HEK293 (cell line): ENCODE results near the gene EFCAB8.

Experiments used
- CTCF ChIA-PET: fragments of 350-600 bp; formaldehyde crosslinking; extraction: SDS; loops from one replicate; lab custom pipeline; 2021; ENCODE audit warnings: antibody characterized with exemption; lab: Yijun Ruan, JAX
- POLR2A ChIA-PET: fragments of 300-600 bp; formaldehyde crosslinking; extraction: SDS; loops from one replicate; lab custom pipeline; 2020; ENCODE audit warnings: antibody characterized with exemption, inconsistent platforms; lab: Yijun Ruan, JAX
- H3K27ac ChIP-seq: fragments of 200-500 bp; sonication (Bioruptor generic); 2 replicates; pipeline ENCODE4 v1.5.1; 2014; ENCODE audit warnings: low read depth, low read length, control low read depth, inconsistent platforms; ENCODE audit errors: extremely low read depth
- H3K36me3 ChIP-seq, 2 experiments: fragments of 200-500 bp in 1 of 2; sonication (Bioruptor generic) in 1 of 2; 1 replicate in 1 of 2; 2 replicates in 1 of 2; pipeline ENCODE4 v1.5.1; 2014 to 2017; ENCODE audit warnings: inconsistent platforms in 2 of 2, low read length in 2 of 2; ENCODE audit not compliant: control insufficient read depth in 2 of 2, insufficient read depth in 1 of 2
- H3K4me1 ChIP-seq: fragments of 200-500 bp; sonication (Bioruptor generic); 2 replicates; pipeline ENCODE4 v1.5.1; 2014; ENCODE audit warnings: mild to moderate bottlenecking, low read length, inconsistent platforms; ENCODE audit not compliant: control insufficient read depth, insufficient read depth
- H3K4me3 ChIP-seq: 2 replicates; pipeline ENCODE4 v1.5.1; 2011; ENCODE audit warnings: low read depth, mild to moderate bottlenecking, control low read depth, low read length, moderate library complexity
- H3K9me3 ChIP-seq: fragments of 200-500 bp; sonication (Bioruptor generic); 2 replicates; pipeline ENCODE4 v1.5.1; 2014; ENCODE audit warnings: low read depth, low read length, inconsistent platforms; ENCODE audit not compliant: control insufficient read depth, insufficient read depth
- INSM2 ChIP-seq: fragments of 450-650 bp; formaldehyde crosslinking; IDR thresholded peaks from 2 replicates; pipeline ENCODE4 v1.5.1; 2016; ENCODE audit warnings: missing biosample characterization, missing genetic modification characterization
- PRDM2 ChIP-seq: fragments of 450-650 bp; formaldehyde crosslinking; IDR thresholded peaks from 2 replicates; pipeline ENCODE4 v1.5.1; 2016; ENCODE audit warnings: missing biosample characterization, missing genetic modification characterization, borderline replicate concordance
- SCRT2 ChIP-seq: fragments of 450-650 bp; formaldehyde crosslinking; IDR thresholded peaks from 2 replicates; pipeline ENCODE4 v1.5.1; 2016; ENCODE audit warnings: missing biosample characterization, missing genetic modification characterization
- TCF7L2 ChIP-seq: IDR thresholded peaks from 2 replicates; pipeline ENCODE4 v1.6.1; 2011; ENCODE audit warnings: low read depth, mild to moderate bottlenecking, inconsistent platforms, low read length, moderate library complexity, borderline replicate concordance
- TSHZ1 ChIP-seq: fragments of 450-650 bp; formaldehyde crosslinking; IDR thresholded peaks from 2 replicates; pipeline ENCODE4 v1.5.1; 2016; ENCODE audit warnings: missing biosample characterization, missing genetic modification characterization, borderline replicate concordance
- ZEB2 ChIP-seq: fragments of 450-650 bp; formaldehyde crosslinking; IDR thresholded peaks from 2 replicates; pipeline ENCODE4 v1.5.1; 2016; ENCODE audit warnings: missing biosample characterization, missing genetic modification characterization
- ZFP41 ChIP-seq: fragments of 450-650 bp; formaldehyde crosslinking; IDR thresholded peaks from 2 replicates; pipeline ENCODE4 v1.5.1; 2016; ENCODE audit warnings: missing biosample characterization, missing genetic modification characterization, borderline replicate concordance
- ZNF16 ChIP-seq: fragments of 450-650 bp; formaldehyde crosslinking; IDR thresholded peaks from 2 replicates; pipeline ENCODE4 v1.5.1; 2016; ENCODE audit warnings: low read depth, missing biosample characterization, missing genetic modification characterization
- ZNF214 ChIP-seq: fragments of 450-650 bp; formaldehyde crosslinking; IDR thresholded peaks from 2 replicates; pipeline ENCODE4 v1.5.1; 2017; ENCODE audit warnings: missing biosample characterization, mild to moderate bottlenecking, missing genetic modification characterization, borderline replicate concordance
- ZNF248 ChIP-seq: fragments of 450-650 bp; formaldehyde crosslinking; IDR thresholded peaks from 2 replicates; pipeline ENCODE4 v1.5.1; 2017; ENCODE audit warnings: missing biosample characterization, missing genetic modification characterization
- ZNF335 ChIP-seq: fragments of 450-650 bp; formaldehyde crosslinking; conservative IDR thresholded peaks from 2 replicates; pipeline ENCODE4 v1.5.1; 2016; ENCODE audit warnings: missing biosample characterization, missing genetic modification characterization
- ZNF362 ChIP-seq: fragments of 450-650 bp; formaldehyde crosslinking; IDR thresholded peaks from 2 replicates; pipeline ENCODE4 v1.5.1; 2016; ENCODE audit warnings: missing biosample characterization, missing genetic modification characterization
- ZNF37A ChIP-seq: fragments of 450-650 bp; IDR thresholded peaks from 2 replicates; pipeline ENCODE4 v1.5.1; 2018; ENCODE audit warnings: missing biosample characterization, missing genetic modification characterization
- ZNF398 ChIP-seq: fragments of 450-650 bp; formaldehyde crosslinking; IDR thresholded peaks from 2 replicates; pipeline ENCODE4 v1.5.1; 2017; ENCODE audit warnings: missing biosample characterization, missing genetic modification characterization
- ZNF510 ChIP-seq: fragments of 450-650 bp; formaldehyde crosslinking; IDR thresholded peaks from 2 replicates; pipeline ENCODE4 v1.5.1; 2018; ENCODE audit warnings: mild to moderate bottlenecking, missing genetic modification characterization, missing biosample characterization; ENCODE audit not compliant: insufficient replicate concordance
- ZNF521 ChIP-seq: fragments of 450-650 bp; formaldehyde crosslinking; IDR thresholded peaks from 2 replicates; pipeline ENCODE4 v1.5.1; 2017; ENCODE audit warnings: missing biosample characterization, mild to moderate bottlenecking, missing genetic modification characterization
- ZNF561 ChIP-seq: fragments of 450-650 bp; IDR thresholded peaks from 2 replicates; pipeline ENCODE4 v1.5.1; 2018; ENCODE audit warnings: missing biosample characterization, missing genetic modification characterization, borderline replicate concordance
- ZNF701 ChIP-seq: fragments of 450-650 bp; formaldehyde crosslinking; IDR thresholded peaks from 2 replicates; pipeline ENCODE4 v1.5.1; 2016; ENCODE audit warnings: missing biosample characterization, missing genetic modification characterization
- ZSCAN16 ChIP-seq: fragments of 450-650 bp; formaldehyde crosslinking; IDR thresholded peaks from 2 replicates; pipeline ENCODE4 v1.5.1; 2016; ENCODE audit warnings: missing biosample characterization, missing genetic modification characterization

EFCAB8 gene

GRCh38 chr20:32894711-32895355 is 36.1 kb downstream of the EFCAB8 start:
- Histone ChIP-seq H3K36me3 (no peaks in the 10 kb centered on the region), H3K27ac (no peak overlapping the region), H3K4me1 (no peaks in the 10 kb centered on the region), H3K4me3 (no peak overlapping the region), H3K9me3 (no peaks in the 10 kb centered on the region)
- TF ChIP-seq PRDM2 (tag by site-specific recombination) = no peak
- no peak for TF ChIP-seq ZNF521 (tag by site-specific recombination)
- TF ChIP-seq ZNF37A (tag by site-specific recombination) = no peak
- no peak for TF ChIP-seq ZSCAN16 (tag by site-specific recombination)
- TF ChIP-seq ZNF398 = no peak
- TF ChIP-seq TCF7L2 = no peak
- no peak for TF ChIP-seq ZNF16 (tag by site-specific recombination)
- no peak for TF ChIP-seq INSM2
- no peak for TF ChIP-seq SCRT2 (tag by site-specific recombination)
- TF ChIP-seq ZNF214 (tag by site-specific recombination) = no peak
- TF ChIP-seq ZNF701 (tag by site-specific recombination) = no peak
- TF ChIP-seq ZEB2 = no peak
- no peak for TF ChIP-seq ZNF248 (tag by site-specific recombination)
- no peak for TF ChIP-seq ZNF510 (tag by site-specific recombination)
- TF ChIP-seq TSHZ1 (tag by site-specific recombination) = no peak
- no peak for TF ChIP-seq ZNF335 (tag by site-specific recombination)
- TF ChIP-seq ZNF561 (tag by site-specific recombination) = no peak
- no peak for TF ChIP-seq ZFP41 (tag by site-specific recombination)
- TF ChIP-seq ZNF362 (tag by site-specific recombination) = no peak
- ChIA-PET POLR2A (no interaction called here), CTCF (interaction anchor here (0.6 to 3.2 kb wide), 5 partner anchors 9 to 219 kb away, joined by 3 to 11 read pairs (median 4); no protein-coding TSS in a partner anchor)
